Osteoblast (primary cell): ENCODE measurements around the gene RGL4. TPM values are rescaled to one million over a fixed set of nuclear protein-coding genes. Genes with fewer than 3 reads are reported as not detected.
"Not testable (repeated sequence)": the region's sequence is repeated elsewhere in the genome, so short reads cannot be mapped to it uniquely, and the experiment has no call there.

Experiments used
- DNase-seq: peaks from one replicate; pipeline ENCODE4 v3.0.0; 2011; ENCODE audit warnings: low spot score, mixed read lengths; ENCODE audit not compliant: insufficient read length; ENCODE audit errors: missing footprints
- H2AFZ ChIP-seq: 2 replicates; pipeline ENCODE4 v1.6.0; 2011; ENCODE audit warnings: mild to moderate bottlenecking, low read length
- H3K27ac ChIP-seq: 2 replicates; pipeline ENCODE4 v1.5.1; 2011; ENCODE audit warnings: mild to moderate bottlenecking, low read depth, low read length, moderate library complexity
- H3K27me3 ChIP-seq: 2 replicates; pipeline ENCODE4 v1.6.0; 2012; ENCODE audit warnings: mild to moderate bottlenecking, control low read depth, inconsistent platforms, low read length, moderate library complexity; ENCODE audit not compliant: insufficient read depth
- H3K36me3 ChIP-seq: 2 replicates; pipeline ENCODE4 v1.5.1; 2011; ENCODE audit warnings: mild to moderate bottlenecking, low read length, control low read depth, moderate library complexity; ENCODE audit not compliant: insufficient read depth
- H3K4me1 ChIP-seq: 2 replicates; pipeline ENCODE4 v1.5.1; 2011; ENCODE audit warnings: mild to moderate bottlenecking, low read length, control low read depth, moderate library complexity; ENCODE audit not compliant: insufficient read depth
- H3K4me2 ChIP-seq: 2 replicates; pipeline ENCODE4 v1.6.0; 2011; ENCODE audit warnings: mild to moderate bottlenecking, low read length; ENCODE audit not compliant: insufficient read depth
- H3K4me3 ChIP-seq: fragments of 200-600 bp; sonication (generic); 3 replicates; pipeline ENCODE4 v1.5.1; 2012; ENCODE audit warnings: mild to moderate bottlenecking, low read length, inconsistent platforms; ENCODE audit not compliant: insufficient read depth
- H3K79me2 ChIP-seq: 2 replicates; pipeline ENCODE4 v1.6.0; 2012; ENCODE audit warnings: mild to moderate bottlenecking, low read length, control low read depth, inconsistent platforms; ENCODE audit not compliant: insufficient read depth
- H3K9me3 ChIP-seq: 2 replicates; pipeline ENCODE4 v1.5.1; 2011; ENCODE audit warnings: low read depth, low read length, control low read depth
- H4K20me1 ChIP-seq: 2 replicates; pipeline ENCODE4 v1.6.0; 2012; ENCODE audit warnings: mild to moderate bottlenecking, low read length, control low read depth; ENCODE audit not compliant: insufficient read depth
- CTCF ChIP-seq: IDR thresholded peaks from 2 replicates; pipeline ENCODE4 v1.5.1; 2011; ENCODE audit warnings: mild to moderate bottlenecking, low read depth, low read length, moderate library complexity; ENCODE audit errors: extremely low read depth
- total RNA-seq: library from RNA; depleted of rRNA; stranded (reverse); fragments of >200 nt; gene quantifications from 2 replicates; pipeline ENCODE4 v1.2.3, GENCODE V29; 2012

RGL4 gene
- total RNA-seq, 1 donor, result not detected

DNA sequence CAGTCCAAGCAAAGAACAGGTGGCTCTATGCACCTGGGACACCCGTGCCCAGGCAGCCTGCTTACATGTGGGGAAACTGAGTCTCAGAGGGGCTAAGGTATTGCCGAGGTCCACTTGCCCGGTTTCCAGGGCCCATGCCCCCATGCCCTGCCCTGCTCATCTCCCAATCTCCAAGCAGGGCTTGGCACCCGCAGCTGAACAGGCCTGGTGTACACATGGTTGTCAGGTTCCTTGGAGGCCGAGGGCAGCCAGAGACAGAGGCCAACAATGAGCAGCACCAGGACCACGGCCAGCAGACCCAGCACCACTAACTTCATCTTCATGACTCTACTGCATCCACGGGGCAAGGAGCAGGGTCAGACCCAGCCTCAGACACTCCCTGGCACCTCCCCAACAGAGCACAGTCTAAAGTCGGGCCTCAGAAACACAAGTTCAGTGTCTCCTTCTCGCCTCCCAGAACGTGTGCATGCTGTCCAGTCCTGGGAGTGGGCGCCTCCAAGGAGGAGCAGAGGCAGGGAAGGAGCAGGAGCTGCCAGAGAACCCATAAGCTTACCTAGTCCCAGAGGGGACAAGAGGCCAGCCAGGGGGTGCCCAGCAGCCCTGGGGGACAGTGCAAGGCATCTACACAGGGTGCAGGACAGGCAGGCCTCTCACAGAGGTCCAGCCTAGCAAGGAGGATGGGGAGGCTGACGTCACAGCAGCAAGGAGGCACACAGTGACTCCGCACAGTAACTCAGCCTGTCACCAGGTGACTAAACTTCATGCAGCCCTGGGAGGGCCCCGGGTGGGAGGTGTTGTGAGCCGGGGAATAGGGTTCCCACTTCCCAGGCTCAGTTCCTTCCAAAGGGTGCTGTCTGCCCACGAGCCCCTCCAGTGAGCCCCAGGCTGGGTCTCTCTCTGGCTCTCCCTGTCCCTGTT lies 20.2 kb upstream of the RGL4 start:
- H3K4me2 ChIP-seq, result no peak overlapping the region
- no peak overlapping the region for H2AFZ ChIP-seq
- H3K27ac ChIP-seq, result no peak overlapping the region
- DNase-seq, result peak; percentile 59
- no peak for TF ChIP-seq CTCF
- no peaks in the 10 kb centered on the region for H3K4me1 ChIP-seq
- no peak overlapping the region for H3K4me3 ChIP-seq
- H3K79me2 ChIP-seq, result no peaks in the 10 kb centered on the region
- H3K9me3 ChIP-seq, result no peaks in the 10 kb centered on the region
- H3K27me3 ChIP-seq, result no peaks in the 10 kb centered on the region
- no peaks in the 10 kb centered on the region for H4K20me1 ChIP-seq
- no peaks in the 10 kb centered on the region for H3K36me3 ChIP-seq

GRCh38 chr22:23671387-23671786 lies 19.4 kb upstream of the RGL4 start:
- not testable (repeated sequence) for H3K79me2 ChIP-seq, H3K36me3 ChIP-seq, DNase-seq, H4K20me1 ChIP-seq, H3K4me1 ChIP-seq, H3K9me3 ChIP-seq, H3K27ac ChIP-seq, H3K27me3 ChIP-seq, H3K4me2 ChIP-seq, H3K4me3 ChIP-seq, H2AFZ ChIP-seq

- H3K4me1 ChIP-seq, H4K20me1 ChIP-seq, H3K27ac ChIP-seq, H3K4me3 ChIP-seq, H3K27me3 ChIP-seq, H2AFZ ChIP-seq, H3K4me2 ChIP-seq, DNase-seq, H3K79me2 ChIP-seq, H3K9me3 ChIP-seq, H3K36me3 ChIP-seq: not testable (repeated sequence)
Observed at GRCh38 chr22:23672307-23673049, 18.3 kb upstream of the RGL4 start.

DNA sequence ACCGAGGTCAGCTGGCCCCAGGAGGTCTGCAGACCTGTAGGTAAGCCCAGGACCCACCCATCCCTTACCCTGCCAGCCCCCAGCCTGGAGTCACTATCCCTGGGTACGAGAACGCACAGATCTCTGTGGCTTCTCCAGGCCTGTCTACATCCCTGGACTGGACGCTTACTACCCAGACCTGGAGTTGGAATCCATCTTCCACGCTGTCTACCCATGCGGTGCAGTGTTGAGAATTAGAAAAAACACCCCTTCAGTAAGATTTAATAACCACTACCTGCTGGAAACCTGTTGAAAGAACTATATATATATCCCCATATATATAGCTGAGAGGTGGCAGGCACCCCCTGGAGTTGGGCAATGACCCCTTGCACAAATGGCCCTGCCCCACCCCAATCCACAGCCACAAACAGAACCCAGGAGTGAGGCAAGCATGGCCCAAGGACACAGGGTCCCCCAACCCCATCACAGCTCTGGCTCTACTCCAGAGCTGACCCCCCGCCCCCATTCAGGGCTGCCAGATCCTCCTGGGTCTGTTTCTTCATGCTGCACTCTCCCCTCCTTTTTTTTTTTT lies 17.7 kb upstream of the RGL4 start:
- no peak for TF ChIP-seq CTCF
- H3K36me3 ChIP-seq, result no peaks in the 10 kb centered on the region
- no peak overlapping the region for H3K4me2 ChIP-seq
- H3K9me3 ChIP-seq, result no peaks in the 10 kb centered on the region
- H3K4me1 ChIP-seq, result no peaks in the 10 kb centered on the region
- DNase-seq, result no peak
- H2AFZ ChIP-seq, result no peak overlapping the region
- no peak overlapping the region for H3K4me3 ChIP-seq
- H4K20me1 ChIP-seq, result no peaks in the 10 kb centered on the region
- H3K79me2 ChIP-seq, result no peaks in the 10 kb centered on the region
- H3K27ac ChIP-seq, result no peak overlapping the region
- H3K27me3 ChIP-seq, result no peaks in the 10 kb centered on the region
